Measurements from ENCODE around the gene LRRC34.

The LRRC34 gene

DNA sequence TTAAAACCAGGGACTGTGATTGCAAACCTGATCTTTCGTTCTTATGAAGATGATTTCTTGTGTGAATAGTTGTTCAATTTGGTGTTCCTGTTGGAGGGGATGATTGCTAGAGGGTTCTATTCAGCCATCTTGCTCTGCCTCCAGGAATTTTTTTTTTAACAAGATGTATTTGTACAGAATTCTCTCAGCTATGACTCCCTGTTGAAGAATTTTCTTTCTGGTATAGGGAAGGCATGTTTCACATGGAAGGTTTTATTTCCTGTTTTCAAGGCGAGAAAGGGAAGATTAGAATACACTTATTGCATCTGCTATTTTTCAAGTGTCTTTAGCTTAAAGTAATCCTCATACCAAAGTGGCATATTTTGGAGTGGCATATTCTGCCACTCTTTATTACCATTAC lies 5.6 kb upstream of the LRRC34 start:
- Histone ChIP-seq H3K4me1 (ENCODE audit: control insufficient read depth in 5 of 5, insufficient read depth in 5 of 5, low read length in 5 of 5) (peaks cover 0 to 9% (median 8%) of the 10 kb centered on the region in 5 donors), H3K9me3 (ENCODE audit: control insufficient read depth in 5 of 5, low read length in 5 of 5) (peaks cover 0 to 7% (median 3%) of the 10 kb centered on the region in 5 donors), H3K27me3 (ENCODE audit: control insufficient read depth in 5 of 5, insufficient read depth in 4 of 5, low read length in 5 of 5) (no peaks in the 10 kb centered on the region), H3K27ac (ENCODE audit: low read depth, low read length) (no peak overlapping the region), H3K4me3 (ENCODE audit: low read depth in 1 of 5, low read length in 5 of 5) (no peak overlapping the region), H3K9ac (ENCODE audit: low read length in 5 of 5) (no peak overlapping the region), H3K36me3 (ENCODE audit: control insufficient read depth in 5 of 5, insufficient read depth in 5 of 5, low read length in 5 of 5) (no peaks in the 10 kb centered on the region)

DNA sequence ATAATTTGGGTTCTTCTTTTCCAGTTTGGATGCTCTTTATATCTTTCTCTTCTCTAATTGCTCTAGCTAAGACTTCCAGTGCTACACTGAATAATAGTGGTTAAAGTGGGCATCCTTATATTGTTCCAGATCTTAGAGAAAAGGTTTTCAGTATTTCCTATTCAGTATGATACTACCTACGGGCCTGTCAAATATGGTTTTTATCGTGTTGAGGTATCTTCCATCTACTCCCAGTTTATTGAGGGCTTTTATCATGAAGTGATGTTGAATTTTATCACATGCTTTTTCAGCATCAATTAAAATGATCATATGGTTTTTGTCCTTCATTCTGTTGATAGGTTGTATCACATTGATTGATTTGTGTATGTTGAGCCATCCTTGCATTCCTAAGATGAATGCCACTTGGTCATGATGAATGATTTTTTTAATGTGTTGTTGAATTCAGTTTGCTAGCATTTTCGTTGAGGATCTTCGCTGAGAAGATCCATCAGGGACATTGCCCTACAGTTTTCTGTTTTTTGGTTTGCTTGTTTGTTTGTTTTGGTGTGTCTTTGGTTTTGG lies 3.0 kb upstream of the LRRC34 start:
- H3K4me1 ChIP-seq (ENCODE audit: control insufficient read depth in 5 of 5, insufficient read depth in 5 of 5, low read length in 5 of 5) = peaks cover 2 to 34% (median 29%) of the 10 kb centered on the region in 5 donors
- H3K27me3 ChIP-seq (ENCODE audit: control insufficient read depth in 5 of 5, insufficient read depth in 4 of 5, low read length in 5 of 5) = no peaks in the 10 kb centered on the region
- H3K9me3 ChIP-seq (ENCODE audit: control insufficient read depth in 5 of 5, low read length in 5 of 5) = peaks cover 0 to 7% (median 3%) of the 10 kb centered on the region in 5 donors
- H3K27ac ChIP-seq (ENCODE audit: low read depth, low read length) = no peak overlapping the region
- no peak overlapping the region for H3K9ac ChIP-seq (ENCODE audit: low read length in 5 of 5)
- no peaks in the 10 kb centered on the region for H3K36me3 ChIP-seq (ENCODE audit: control insufficient read depth in 5 of 5, insufficient read depth in 5 of 5, low read length in 5 of 5)
- H3K4me3 ChIP-seq (ENCODE audit: low read depth in 1 of 5, low read length in 5 of 5) = no peak overlapping the region

DNA sequence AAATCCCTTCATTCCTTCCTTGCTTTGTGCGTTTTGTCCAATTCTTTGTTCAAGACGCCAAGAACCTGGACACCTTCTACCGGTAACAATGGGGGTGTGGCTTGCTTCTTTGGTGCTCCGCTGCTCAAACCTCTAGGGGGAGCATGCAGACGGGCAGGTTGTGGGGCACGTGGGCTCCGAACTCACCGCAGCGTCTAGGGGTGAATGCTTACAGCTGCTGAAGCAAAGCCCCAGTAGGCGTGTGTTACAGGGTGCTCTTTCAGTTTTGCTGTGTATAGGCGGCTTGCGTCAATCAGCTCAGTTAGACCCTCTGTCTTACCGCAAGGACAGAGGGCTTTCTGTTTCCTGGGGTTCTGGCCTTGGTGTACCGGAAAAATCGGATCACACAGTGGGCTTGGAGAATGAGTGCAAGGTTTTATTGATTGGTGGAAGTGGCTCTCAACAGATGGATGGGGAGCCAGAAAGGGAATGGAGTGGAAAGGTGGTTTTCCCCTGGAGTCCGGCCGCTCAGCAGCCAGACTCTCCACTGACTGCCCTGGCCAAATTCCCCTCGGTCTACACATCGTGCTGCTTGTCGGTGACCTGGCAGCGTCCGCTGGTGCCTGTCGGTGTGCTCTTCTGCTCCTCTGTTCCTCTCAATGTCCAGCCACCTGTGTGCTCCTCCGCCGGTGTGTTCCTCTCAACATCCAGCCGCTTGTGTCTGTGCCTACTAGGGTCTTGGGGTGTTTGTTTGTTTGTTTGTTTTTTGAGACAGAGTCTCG lies 1.2 kb upstream of the LRRC34 start:
- peak overlapping the region; percentile 75 to 91 (median 82) for H3K4me3 ChIP-seq (ENCODE audit: low read depth in 1 of 5, low read length in 5 of 5)
- H3K9ac ChIP-seq (ENCODE audit: low read length in 5 of 5) = peak overlapping the region in 4 of 5 donors; percentile 8 to 80 (median 74)
- H3K36me3 ChIP-seq (ENCODE audit: control insufficient read depth in 5 of 5, insufficient read depth in 5 of 5, low read length in 5 of 5) = no peaks in the 10 kb centered on the region
- peaks cover 2 to 34% (median 29%) of the 10 kb centered on the region in 5 donors for H3K4me1 ChIP-seq (ENCODE audit: control insufficient read depth in 5 of 5, insufficient read depth in 5 of 5, low read length in 5 of 5)
- H3K9me3 ChIP-seq (ENCODE audit: control insufficient read depth in 5 of 5, low read length in 5 of 5) = peaks cover 0 to 7% (median 3%) of the 10 kb centered on the region in 5 donors
- H3K27ac ChIP-seq (ENCODE audit: low read depth, low read length) = no peak overlapping the region
- H3K27me3 ChIP-seq (ENCODE audit: control insufficient read depth in 5 of 5, insufficient read depth in 4 of 5, low read length in 5 of 5) = no peaks in the 10 kb centered on the region

DNA sequence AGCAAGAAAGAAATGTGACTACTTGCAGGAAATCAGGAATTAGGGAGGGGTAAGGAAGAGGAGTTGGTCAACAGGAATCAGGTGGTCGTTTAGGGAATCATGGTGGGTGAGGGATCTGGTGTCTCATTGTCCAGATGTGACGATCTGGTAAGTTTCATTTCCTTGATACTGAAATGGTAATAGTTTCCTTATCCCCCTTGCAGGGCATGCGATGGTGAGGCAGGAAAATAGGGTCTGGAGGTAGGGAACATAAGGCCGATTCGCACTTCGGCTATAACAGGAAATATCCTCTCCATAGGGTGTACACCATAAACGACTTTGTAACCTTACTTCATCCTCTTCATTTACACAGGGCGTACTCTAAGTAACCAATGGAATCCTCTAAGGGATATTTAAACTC lies 574 bp upstream of the LRRC34 start:
- Histone ChIP-seq H3K36me3 (ENCODE audit: control insufficient read depth in 5 of 5, insufficient read depth in 5 of 5, low read length in 5 of 5) (no peaks in the 10 kb centered on the region), H3K4me3 (ENCODE audit: low read depth in 1 of 5, low read length in 5 of 5) (peak overlapping the region; percentile 75 to 91 (median 82)), H3K9me3 (ENCODE audit: control insufficient read depth in 5 of 5, low read length in 5 of 5) (peaks cover 0 to 7% (median 3%) of the 10 kb centered on the region in 5 donors), H3K9ac (ENCODE audit: low read length in 5 of 5) (peak overlapping the region in 4 of 5 donors; percentile 70 to 82 (median 80)), H3K27me3 (ENCODE audit: control insufficient read depth in 5 of 5, insufficient read depth in 4 of 5, low read length in 5 of 5) (no peaks in the 10 kb centered on the region), H3K4me1 (ENCODE audit: control insufficient read depth in 5 of 5, insufficient read depth in 5 of 5, low read length in 5 of 5) (peaks cover 2 to 34% (median 29%) of the 10 kb centered on the region in 5 donors), H3K27ac (ENCODE audit: low read depth, low read length) (no peak overlapping the region)

DNA sequence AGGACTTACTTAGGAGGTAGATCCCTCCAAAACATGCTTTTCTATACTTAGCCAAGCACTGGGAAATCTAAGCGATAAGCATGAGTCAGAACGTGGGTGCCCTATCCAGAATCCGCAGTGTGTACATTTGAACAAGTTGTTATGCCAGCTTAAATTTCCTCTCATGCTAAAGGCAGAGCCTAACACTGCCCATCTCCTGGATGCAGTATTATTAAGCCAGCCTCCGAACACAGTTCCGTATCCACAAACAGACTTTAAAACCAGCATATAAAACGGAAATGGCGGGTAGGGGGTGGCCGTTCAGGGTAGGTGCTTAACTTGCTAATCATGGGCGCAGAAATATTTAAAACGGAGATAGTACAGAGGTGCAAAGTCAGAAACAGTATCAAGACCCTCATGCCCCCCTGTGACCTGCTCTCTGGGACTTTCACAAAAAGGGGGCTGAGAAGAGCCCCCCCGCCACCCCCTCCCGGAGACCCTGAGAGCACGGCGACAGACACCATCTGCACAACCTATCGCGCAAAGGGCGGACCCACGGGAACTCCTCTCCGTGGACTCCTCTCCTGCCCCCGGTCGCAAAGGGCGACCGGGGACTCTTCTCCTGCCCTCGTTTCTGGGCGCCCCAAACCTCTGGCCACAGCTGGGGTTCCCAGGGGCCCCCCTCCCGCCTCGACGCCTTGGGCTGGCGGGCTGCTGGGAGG lies 923 bp downstream of the LRRC34 start:
- Histone ChIP-seq H3K9me3 (ENCODE audit: control insufficient read depth in 5 of 5, low read length in 5 of 5) (peaks cover 0 to 7% (median 3%) of the 10 kb centered on the region in 5 donors), H3K36me3 (ENCODE audit: control insufficient read depth in 5 of 5, insufficient read depth in 5 of 5, low read length in 5 of 5) (peaks cover 0 to 3% (median under 1%) of the 10 kb centered on the region in 5 donors), H3K4me1 (ENCODE audit: control insufficient read depth in 5 of 5, insufficient read depth in 5 of 5, low read length in 5 of 5) (peaks cover 2 to 34% (median 29%) of the 10 kb centered on the region in 5 donors), H3K27ac (ENCODE audit: low read depth, low read length) (peak overlapping the region; percentile 82), H3K4me3 (ENCODE audit: low read depth in 1 of 5, low read length in 5 of 5) (peak overlapping the region; percentile 75 to 88 (median 82)), H3K9ac (ENCODE audit: low read length in 5 of 5) (peak overlapping the region; percentile 70 to 82 (median 80)), H3K27me3 (ENCODE audit: control insufficient read depth in 5 of 5, insufficient read depth in 4 of 5, low read length in 5 of 5) (no peaks in the 10 kb centered on the region)

DNA sequence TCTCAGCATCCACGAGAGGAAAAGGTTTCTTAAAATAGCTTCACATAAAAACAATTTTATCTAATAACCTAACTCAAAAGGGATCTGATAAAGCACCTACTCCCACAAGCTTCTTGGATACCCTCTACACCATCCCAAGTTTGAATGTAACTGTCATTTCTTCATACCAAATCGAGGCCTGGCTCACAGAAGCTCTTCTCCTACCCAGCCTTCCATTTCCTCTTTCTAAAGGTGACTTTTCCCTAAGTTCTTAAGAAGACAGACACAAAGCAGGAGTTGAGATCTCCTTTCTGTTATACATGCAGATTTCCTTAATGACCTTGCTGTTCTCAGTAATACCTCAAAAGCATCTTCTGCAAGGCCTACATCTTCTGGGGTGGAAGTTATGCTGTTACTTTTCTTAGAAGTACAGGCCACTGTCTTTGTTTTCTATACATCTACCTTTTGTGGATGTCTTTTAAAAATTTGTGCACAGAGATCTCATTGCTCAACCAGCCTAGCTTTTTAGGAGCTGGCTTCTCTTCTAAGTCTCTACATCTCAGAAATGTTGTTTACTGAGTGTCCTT lies 3.4 kb downstream of the LRRC34 start:
- peaks cover 2 to 34% (median 29%) of the 10 kb centered on the region in 5 donors for H3K4me1 ChIP-seq (ENCODE audit: control insufficient read depth in 5 of 5, insufficient read depth in 5 of 5, low read length in 5 of 5)
- H3K9me3 ChIP-seq (ENCODE audit: control insufficient read depth in 5 of 5, low read length in 5 of 5) = no peaks in the 10 kb centered on the region
- no peak overlapping the region for H3K9ac ChIP-seq (ENCODE audit: low read length in 5 of 5)
- H3K27me3 ChIP-seq (ENCODE audit: control insufficient read depth in 5 of 5, insufficient read depth in 4 of 5, low read length in 5 of 5) = no peaks in the 10 kb centered on the region
- no peak overlapping the region for H3K4me3 ChIP-seq (ENCODE audit: low read depth in 1 of 5, low read length in 5 of 5)
- peaks cover 0 to 4% (median 3%) of the 10 kb centered on the region in 5 donors for H3K36me3 ChIP-seq (ENCODE audit: control insufficient read depth in 5 of 5, insufficient read depth in 5 of 5, low read length in 5 of 5)
- H3K27ac ChIP-seq (ENCODE audit: low read depth, low read length) = no peak overlapping the region

DNA sequence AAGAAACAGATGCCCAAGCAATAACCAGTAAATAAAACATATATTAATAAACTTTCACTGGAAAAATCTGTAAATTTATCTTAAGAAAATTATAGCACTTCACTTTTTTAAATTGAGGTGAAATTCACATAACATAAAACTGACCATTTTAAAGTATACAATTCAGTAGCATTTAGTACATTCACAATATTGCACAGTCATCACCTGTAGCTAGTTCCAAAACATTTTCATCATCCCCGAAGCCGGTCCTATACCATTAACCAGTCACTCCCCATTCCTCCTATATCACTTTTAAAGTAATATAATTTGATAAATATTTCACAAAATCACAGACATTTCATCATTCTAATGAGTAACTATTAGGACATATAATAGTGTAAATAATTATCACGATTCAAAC lies 8.0 kb downstream of the LRRC34 start:
- Histone ChIP-seq H3K27me3 (ENCODE audit: control insufficient read depth in 5 of 5, insufficient read depth in 4 of 5, low read length in 5 of 5) (no peaks in the 10 kb centered on the region), H3K27ac (ENCODE audit: low read depth, low read length) (no peak overlapping the region), H3K4me1 (ENCODE audit: control insufficient read depth in 5 of 5, insufficient read depth in 5 of 5, low read length in 5 of 5) (no peaks in the 10 kb centered on the region), H3K36me3 (ENCODE audit: control insufficient read depth in 5 of 5, insufficient read depth in 5 of 5, low read length in 5 of 5) (peaks cover 11 to 27% (median 14%) of the 10 kb centered on the region in 5 donors), H3K4me3 (ENCODE audit: low read depth in 1 of 5, low read length in 5 of 5) (no peak overlapping the region), H3K9me3 (ENCODE audit: control insufficient read depth in 5 of 5, low read length in 5 of 5) (no peaks in the 10 kb centered on the region), H3K9ac (ENCODE audit: low read length in 5 of 5) (no peak overlapping the region)

DNA sequence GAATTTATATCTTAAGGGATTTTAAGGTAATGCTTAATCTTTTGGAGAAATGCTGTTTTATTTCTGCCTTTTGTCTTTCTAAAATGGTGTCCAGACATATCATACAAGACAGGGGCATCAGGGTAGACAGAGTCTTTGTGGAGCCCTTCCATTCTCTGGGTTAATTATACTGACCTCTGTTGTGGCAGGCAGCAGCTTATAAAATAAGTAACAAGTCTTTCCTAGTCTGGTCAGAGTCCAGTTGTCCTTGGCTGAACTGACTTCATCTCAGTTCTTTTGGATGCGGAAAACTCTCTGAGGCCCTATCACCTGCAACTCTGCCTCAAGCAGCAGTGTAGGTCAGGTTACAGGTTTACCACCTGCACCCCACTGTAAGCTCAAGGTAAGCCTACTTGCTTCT lies 20.3 kb downstream of the LRRC34 start:
- no peaks in the 10 kb centered on the region for H3K27me3 ChIP-seq (ENCODE audit: control insufficient read depth in 5 of 5, insufficient read depth in 4 of 5, low read length in 5 of 5)
- H3K9me3 ChIP-seq (ENCODE audit: control insufficient read depth in 5 of 5, low read length in 5 of 5) = no peaks in the 10 kb centered on the region
- no peak overlapping the region for H3K27ac ChIP-seq (ENCODE audit: low read depth, low read length)
- no peaks in the 10 kb centered on the region for H3K4me1 ChIP-seq (ENCODE audit: control insufficient read depth in 5 of 5, insufficient read depth in 5 of 5, low read length in 5 of 5)
- no peak overlapping the region for H3K4me3 ChIP-seq (ENCODE audit: low read depth in 1 of 5, low read length in 5 of 5)
- H3K36me3 ChIP-seq (ENCODE audit: control insufficient read depth in 5 of 5, insufficient read depth in 5 of 5, low read length in 5 of 5) = peaks cover 21 to 28% (median 24%) of the 10 kb centered on the region in 5 donors
- no peak overlapping the region for H3K9ac ChIP-seq (ENCODE audit: low read length in 5 of 5)

DNA sequence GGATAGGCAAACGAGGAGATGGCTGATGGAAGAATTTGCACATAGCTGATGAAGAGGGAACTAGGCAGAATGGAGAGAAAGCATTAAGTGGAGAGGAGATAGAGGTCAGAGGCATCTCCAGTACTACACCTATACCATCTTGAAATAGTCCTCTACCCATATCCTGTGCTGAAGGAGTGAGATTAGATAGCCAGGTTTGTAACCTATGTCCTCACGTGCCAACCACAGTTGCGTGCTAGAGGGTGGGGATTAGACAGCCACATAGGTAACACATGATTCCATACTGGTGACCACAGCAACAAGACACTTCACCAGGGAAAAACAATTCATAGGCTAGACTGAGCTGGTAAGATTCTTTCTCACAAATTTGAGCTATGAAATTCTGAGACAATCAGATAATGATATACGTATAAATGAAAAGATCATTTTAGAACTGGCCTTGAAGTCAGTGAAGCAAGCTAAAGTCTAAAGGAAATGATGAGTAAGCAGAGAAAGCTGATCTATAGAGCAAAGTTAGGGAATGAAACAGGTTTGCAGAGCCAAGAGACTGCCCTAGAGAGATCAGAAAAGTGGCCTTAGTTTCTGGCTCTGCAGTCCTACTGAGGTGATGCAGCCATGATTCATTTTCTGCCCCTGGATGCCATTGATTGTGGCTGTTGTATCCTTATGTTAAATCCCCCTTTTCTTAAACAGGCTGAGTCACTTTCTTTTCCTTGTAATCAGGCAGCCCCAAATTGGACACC lies 21.8 kb downstream of the LRRC34 start:
- H3K27me3 ChIP-seq (ENCODE audit: control insufficient read depth in 5 of 5, insufficient read depth in 4 of 5, low read length in 5 of 5) = no peaks in the 10 kb centered on the region
- H3K9me3 ChIP-seq (ENCODE audit: control insufficient read depth in 5 of 5, low read length in 5 of 5) = no peaks in the 10 kb centered on the region
- no peak overlapping the region for H3K27ac ChIP-seq (ENCODE audit: low read depth, low read length)
- peaks cover 33 to 39% (median 35%) of the 10 kb centered on the region in 5 donors for H3K36me3 ChIP-seq (ENCODE audit: control insufficient read depth in 5 of 5, insufficient read depth in 5 of 5, low read length in 5 of 5)
- H3K4me1 ChIP-seq (ENCODE audit: control insufficient read depth in 5 of 5, insufficient read depth in 5 of 5, low read length in 5 of 5) = no peaks in the 10 kb centered on the region
- H3K4me3 ChIP-seq (ENCODE audit: low read depth in 1 of 5, low read length in 5 of 5) = no peak overlapping the region
- no peak overlapping the region for H3K9ac ChIP-seq (ENCODE audit: low read length in 5 of 5)

All from subcutaneous abdominal adipose tissue (tissue), 5 donors.